ENCODE measurements around the gene ARHGAP15. TPM values are rescaled to one million over a fixed set of nuclear protein-coding genes. Genes with fewer than 3 reads are reported as not detected.

The ARHGAP15 gene
- polyA plus RNA-seq, 1 experiment: not detected

- POLR2A ChIA-PET: no interaction called here
- H3K4me3 ChIP-seq (ENCODE audit: low read depth, low read length): no peak overlapping the region
- DNase-seq (ENCODE audit: low read depth): no peak
- no peaks in the 10 kb centered on the region for H3K27me3 ChIP-seq (ENCODE audit: control insufficient read depth, insufficient read depth, low read length)
- no peak for TF ChIP-seq CTCF (IDR thresholded peaks at IDR 0.05; ENCODE audit: insufficient read depth, low read depth, low read length)
- CTCF ChIA-PET: no interaction called here
- H3K36me3 ChIP-seq (ENCODE audit: control insufficient read depth, insufficient read depth, low read length): no peaks in the 10 kb centered on the region
These were observed 599.3 kb downstream of the ARHGAP15 start for GRCh38 chr2:143728498-143728897.

DNA sequence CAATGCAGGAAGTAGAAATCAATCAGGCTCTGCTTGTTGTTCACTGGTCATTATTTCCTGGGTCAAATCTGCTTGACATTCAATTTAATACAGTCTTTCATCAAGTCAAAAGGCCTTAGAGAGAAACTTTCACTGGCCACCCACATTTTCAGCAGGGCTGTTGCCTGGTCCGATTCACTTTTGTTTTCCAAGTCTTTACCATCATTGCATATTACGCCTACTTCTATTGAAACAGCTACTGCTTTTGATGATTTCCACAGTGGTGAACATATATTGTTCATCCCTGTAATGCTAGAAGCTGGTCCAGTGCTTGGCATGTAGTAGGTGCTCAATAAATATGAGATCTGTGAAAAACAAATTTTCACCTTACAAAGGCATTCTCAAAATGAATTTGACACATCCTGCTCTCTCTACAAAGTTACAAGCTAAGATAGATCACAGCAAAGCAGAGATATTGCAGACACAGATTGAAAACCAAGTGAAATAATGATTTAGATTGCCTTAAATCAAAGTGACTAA lies 600.1 kb downstream of the ARHGAP15 start:
- ChIA-PET POLR2A (no interaction called here), CTCF (no interaction called here)
- Histone ChIP-seq H3K27me3 (ENCODE audit: control insufficient read depth, insufficient read depth, low read length) (no peaks in the 10 kb centered on the region), H3K36me3 (ENCODE audit: control insufficient read depth, insufficient read depth, low read length) (no peaks in the 10 kb centered on the region), H3K4me3 (ENCODE audit: low read depth, low read length) (no peak overlapping the region)
- no peak for DNase-seq (ENCODE audit: low read depth)
- no peak for TF ChIP-seq CTCF (IDR thresholded peaks at IDR 0.05; ENCODE audit: insufficient read depth, low read depth, low read length)

GRCh38 chr2:143730155-143730952 lies 601.1 kb downstream of the ARHGAP15 start:
- POLR2A ChIA-PET: no interaction called here
- H3K27me3 ChIP-seq (ENCODE audit: control insufficient read depth, insufficient read depth, low read length): no peaks in the 10 kb centered on the region
- no peaks in the 10 kb centered on the region for H3K36me3 ChIP-seq (ENCODE audit: control insufficient read depth, insufficient read depth, low read length)
- TF ChIP-seq CTCF (IDR thresholded peaks at IDR 0.05; ENCODE audit: insufficient read depth, low read depth, low read length): no peak
- CTCF ChIA-PET: interaction anchor here (1.0 kb wide), 1 partner anchor 10 kb away, joined by 4 read pairs; no protein-coding TSS in a partner anchor
- no peak overlapping the region for H3K4me3 ChIP-seq (ENCODE audit: low read depth, low read length)
- no peak for DNase-seq (ENCODE audit: low read depth)

GRCh38 chr2:143730953-143731260 lies 601.7 kb downstream of the ARHGAP15 start:
- POLR2A ChIA-PET: no interaction called here
- CTCF ChIA-PET: interaction anchor here (1.0 kb wide), 1 partner anchor 9 kb away, joined by 4 read pairs; no protein-coding TSS in a partner anchor
- DNase-seq (ENCODE audit: low read depth): no peak
- H3K27me3 ChIP-seq (ENCODE audit: control insufficient read depth, insufficient read depth, low read length): no peaks in the 10 kb centered on the region
- no peak for TF ChIP-seq CTCF (IDR thresholded peaks at IDR 0.05; ENCODE audit: insufficient read depth, low read depth, low read length)
- no peak overlapping the region for H3K4me3 ChIP-seq (ENCODE audit: low read depth, low read length)
- no peaks in the 10 kb centered on the region for H3K36me3 ChIP-seq (ENCODE audit: control insufficient read depth, insufficient read depth, low read length)

- DNase-seq (ENCODE audit: low read depth): no peak
- CTCF ChIA-PET: interaction anchor here (0.6 kb wide), 1 partner anchor 8 kb away, joined by 3 read pairs; no protein-coding TSS in a partner anchor
- POLR2A ChIA-PET: no interaction called here
- TF ChIP-seq CTCF (IDR thresholded peaks at IDR 0.05; ENCODE audit: insufficient read depth, low read depth, low read length): no peak
- H3K4me3 ChIP-seq (ENCODE audit: low read depth, low read length): no peak overlapping the region
- H3K36me3 ChIP-seq (ENCODE audit: control insufficient read depth, insufficient read depth, low read length): no peaks in the 10 kb centered on the region
- no peaks in the 10 kb centered on the region for H3K27me3 ChIP-seq (ENCODE audit: control insufficient read depth, insufficient read depth, low read length)
These were observed 602.9 kb downstream of the ARHGAP15 start for GRCh38 chr2:143732076-143732475.
